IMR-90 (cell line): ENCODE measurements around the gene TFAP2A.

Source experiments
- CHD1 ChIP-seq: IDR thresholded peaks from 2 replicates; pipeline ENCODE4 v1.6.1; 2012; ENCODE audit warnings: low read depth, low read length, improper control_type of control experiment
- CTCF ChIP-seq: conservative IDR thresholded peaks from 2 replicates; pipeline ENCODE4 v1.5.1; 2012; ENCODE audit warnings: mild to moderate bottlenecking, low read depth, low read length, improper control_type of control experiment
- MAFK ChIP-seq: IDR thresholded peaks from 2 replicates; pipeline ENCODE4 v1.6.1; 2012; ENCODE audit warnings: low read depth, low read length, improper control_type of control experiment
- MAZ ChIP-seq: IDR thresholded peaks from 2 replicates; pipeline ENCODE4 v1.6.1; 2012; ENCODE audit warnings: low read depth, mild to moderate bottlenecking, low read length, improper control_type of control experiment, moderate library complexity, borderline replicate concordance
- MXI1 ChIP-seq: IDR thresholded peaks from 2 replicates; pipeline ENCODE4 v1.6.1; 2012; ENCODE audit warnings: low read depth, mild to moderate bottlenecking, low read length, moderate library complexity, borderline replicate concordance
- POLR2A ChIP-seq: IDR thresholded peaks from 2 replicates; pipeline ENCODE4 v1.6.1; 2012; ENCODE audit warnings: mild to moderate bottlenecking, low read depth, low read length
- RAD21 ChIP-seq: IDR thresholded peaks from 2 replicates; pipeline ENCODE4 v1.6.1; 2012; ENCODE audit warnings: low read length, improper control_type of control experiment
- SMC3 ChIP-seq: fragments of 150-350 bp; IDR thresholded peaks from 2 replicates; pipeline ENCODE4 v1.6.1; 2016; ENCODE audit warnings: low read depth, mild to moderate bottlenecking, antibody characterized with exemption, low read length, moderate library complexity

- TF ChIP-seq SMC3 (no peak), MXI1 (no peak), RAD21 (no peak), CTCF (no peak), MAZ (no peak), MAFK (no peak), POLR2A (no peak), CHD1 (no peak)
Measured at GRCh38 chr6:10415617-10416480, 975 bp upstream of the TFAP2A start.
